Fibroblast of lung (primary cell): Measurements from ENCODE around the gene UTY. TPM values are rescaled to one million over a fixed set of nuclear protein-coding genes. Genes with fewer than 3 reads are reported as not detected.
"Not testable (repeated sequence)": the region's sequence is repeated elsewhere in the genome, so short reads cannot be mapped to it uniquely, and the experiment has no call there.

Source experiments
- DNase-seq, 2 donors: peaks; one replicate each; pipeline versions ENCODE4 v3.0.0 to v3.0.0-alpha.2; 2010; ENCODE audit warnings: low read depth in 2 of 2
- H2AFZ ChIP-seq: 2 replicates; pipeline ENCODE4 v1.5.1; 2012; ENCODE audit warnings: low read length, control low read depth, inconsistent platforms
- H3K27ac ChIP-seq: 2 replicates; pipeline ENCODE4 v1.5.1; 2011; ENCODE audit warnings: low read length, control low read depth; ENCODE audit not compliant: insufficient read depth
- H3K27me3 ChIP-seq: 2 replicates; pipeline ENCODE4 v1.5.1; 2011; ENCODE audit warnings: mild to moderate bottlenecking, low read length; ENCODE audit not compliant: control insufficient read depth, insufficient read depth
- H3K36me3 ChIP-seq: 2 replicates; pipeline ENCODE4 v1.5.1; 2011; ENCODE audit warnings: low read length; ENCODE audit not compliant: control insufficient read depth, insufficient read depth
- H3K4me1 ChIP-seq: 2 replicates; pipeline ENCODE4 v1.5.1; 2011; ENCODE audit warnings: low read length; ENCODE audit not compliant: control insufficient read depth, insufficient read depth; ENCODE audit errors: extremely low read depth
- H3K4me2 ChIP-seq: 2 replicates; pipeline ENCODE4 v1.5.1; 2011; ENCODE audit warnings: low read length, control low read depth; ENCODE audit not compliant: insufficient read depth; ENCODE audit errors: extremely low read depth
- H3K4me3 ChIP-seq, 4 experiments: fragments of 200-600 bp in 1 of 4; sonication (generic) in 1 of 4; replicated peaks in 1 of 4; 2 replicates each; pipeline ENCODE4 v1.5.1; 2011 to 2016; ENCODE audit warnings: low read length in 4 of 4, low read depth in 3 of 4, mild to moderate bottlenecking in 3 of 4, control low read depth in 2 of 4, inconsistent platforms in 1 of 4, mixed read lengths in 1 of 4; ENCODE audit not compliant: insufficient read depth in 1 of 4; ENCODE audit errors: control extremely low read depth in 1 of 4
- H3K79me2 ChIP-seq: 2 replicates; pipeline ENCODE4 v1.5.1; 2012; ENCODE audit warnings: mild to moderate bottlenecking, low read length, inconsistent platforms; ENCODE audit not compliant: control insufficient read depth, insufficient read depth
- H3K9ac ChIP-seq: 2 replicates; pipeline ENCODE4 v1.5.1; 2011; ENCODE audit warnings: mild to moderate bottlenecking, low read length, control low read depth; ENCODE audit not compliant: insufficient read depth
- H3K9me3 ChIP-seq: 2 replicates; pipeline ENCODE4 v1.5.1; 2012; ENCODE audit warnings: low read depth, low read length; ENCODE audit not compliant: control insufficient read depth, insufficient read depth
- H4K20me1 ChIP-seq: 2 replicates; pipeline ENCODE4 v1.5.1; 2011; ENCODE audit warnings: low read length; ENCODE audit not compliant: control insufficient read depth, insufficient read depth; ENCODE audit errors: extremely low read depth
- CTCF ChIP-seq, 2 donors: IDR thresholded peaks in 1 of 2; conservative IDR thresholded peaks in 1 of 2; 1 replicate in 1 of 2; 2 replicates in 1 of 2; pipeline ENCODE4 v1.5.1; 2011 to 2012; ENCODE audit warnings: low read length in 2 of 2, control low read depth in 1 of 2, inconsistent platforms in 1 of 2, low read depth in 1 of 2, mild to moderate bottlenecking in 1 of 2
- EZH2 ChIP-seq: IDR thresholded peaks from 2 replicates; pipeline ENCODE4 v1.5.1; 2012; ENCODE audit warnings: low read length, control low read depth, mild to moderate bottlenecking; ENCODE audit errors: missing control alignments
- polyA plus RNA-seq, 2 donors: library from polyadenylated mRNA; depleted of rRNA in 1 of 2; stranded (reverse) in 1 of 2; unstranded in 1 of 2; fragments of >200 nt; gene quantifications; 2 replicates each; pipeline ENCODE4 v1.2.1, GENCODE V29; 2011 to 2012; ENCODE audit warnings: missing spikeins in 1 of 2
- total RNA-seq: library from RNA; depleted of rRNA; stranded (reverse); fragments of >200 nt; gene quantifications from 2 replicates; pipeline ENCODE4 v1.2.1, GENCODE V29; 2014

The UTY gene
- total and polyA plus RNA-seq, 2 donors (not counting 1 experiment from before 2014, with no cell fraction given): 7.7 TPM; not detected in 1

- no peak overlapping the region for H3K9ac ChIP-seq
- no peak overlapping the region for H2AFZ ChIP-seq
- no peak overlapping the region for H3K4me2 ChIP-seq
- no peaks in the 10 kb centered on the region for H3K4me1 ChIP-seq
- H3K79me2 ChIP-seq: no peaks in the 10 kb centered on the region
- no peaks in the 10 kb centered on the region for H3K9me3 ChIP-seq
- TF ChIP-seq EZH2 (no peak), CTCF (conservative IDR thresholded peaks at IDR 0.05 in 1 of 2, IDR thresholded peaks at IDR 0.05 in 1 of 2; ENCODE audit: low read depth in 1 of 2, low read length in 2 of 2) (no peak)
- H3K4me3 ChIP-seq: no peak overlapping the region
- H3K36me3 ChIP-seq: no peaks in the 10 kb centered on the region
- no peak overlapping the region for H3K27ac ChIP-seq
- H4K20me1 ChIP-seq: no peaks in the 10 kb centered on the region
- H3K27me3 ChIP-seq: no peaks in the 10 kb centered on the region
- DNase-seq: no peak
Observed at GRCh38 chrY:13271706-13272105, 208.1 kb downstream of the UTY start.

- H3K27me3 ChIP-seq, H3K9me3 ChIP-seq, H3K4me1 ChIP-seq, DNase-seq, H3K36me3 ChIP-seq, H2AFZ ChIP-seq, H3K79me2 ChIP-seq, H3K4me2 ChIP-seq, H4K20me1 ChIP-seq, H3K4me3 ChIP-seq, H3K9ac ChIP-seq, H3K27ac ChIP-seq: not testable (repeated sequence)
Observed at GRCh38 chrY:13253941-13254440, 225.8 kb downstream of the UTY start.

- H4K20me1 ChIP-seq: no peaks in the 10 kb centered on the region
- DNase-seq: no peak
- H3K4me2 ChIP-seq: no peak overlapping the region
- no peaks in the 10 kb centered on the region for H3K79me2 ChIP-seq
- H3K36me3 ChIP-seq: no peaks in the 10 kb centered on the region
- H3K9me3 ChIP-seq: no peaks in the 10 kb centered on the region
- H3K4me1 ChIP-seq: no peaks in the 10 kb centered on the region
- H3K27me3 ChIP-seq: no peaks in the 10 kb centered on the region
- H3K27ac ChIP-seq: no peak overlapping the region
- H2AFZ ChIP-seq: no peak overlapping the region
- no peak overlapping the region for H3K4me3 ChIP-seq
- no peak overlapping the region for H3K9ac ChIP-seq
- TF ChIP-seq CTCF (conservative IDR thresholded peaks at IDR 0.05 in 1 of 2, IDR thresholded peaks at IDR 0.05 in 1 of 2; ENCODE audit: low read depth in 1 of 2, low read length in 2 of 2) (no peak), EZH2 (no peak)
Observed at GRCh38 chrY:13250421-13250820, 229.4 kb downstream of the UTY start.
